Measurements from ENCODE around the gene PDLIM7.

Gene PDLIM7

GRCh38 chr5:177486256-177486655 is 11.1 kb downstream of the PDLIM7 start:
- TF ChIP-seq POLR2AphosphoS5 (IDR thresholded peaks at IDR 0.05; ENCODE audit: low read depth, low read length) (no peak), FOXP2 (optimal IDR thresholded peaks at IDR 0.05; ENCODE audit: borderline replicate concordance, extremely low read depth, extremely low read length, insufficient read depth) (no peak), TAF1 (IDR thresholded peaks at IDR 0.05; ENCODE audit: borderline replicate concordance, insufficient read depth, low read length) (no peak), SIN3A (IDR thresholded peaks at IDR 0.05; ENCODE audit: borderline replicate concordance, insufficient read depth, low read length) (no peak), REST (IDR thresholded peaks at IDR 0.05; ENCODE audit: insufficient read depth in 1 of 2, low read depth in 2 of 2, low read length in 2 of 2) (no peak)

- TF ChIP-seq POLR2AphosphoS5 (IDR thresholded peaks at IDR 0.05; ENCODE audit: low read depth, low read length): no peak; the same call in 1 of the 2 replicates
- TF ChIP-seq REST (IDR thresholded peaks at IDR 0.05; ENCODE audit: insufficient read depth in 1 of 2, low read depth in 2 of 2, low read length in 2 of 2): no peak
- no peak for TF ChIP-seq TAF1 (IDR thresholded peaks at IDR 0.05; ENCODE audit: borderline replicate concordance, insufficient read depth, low read length)
- no peak for TF ChIP-seq FOXP2 (optimal IDR thresholded peaks at IDR 0.05; ENCODE audit: borderline replicate concordance, extremely low read depth, extremely low read length, insufficient read depth)
- TF ChIP-seq SIN3A (IDR thresholded peaks at IDR 0.05; ENCODE audit: borderline replicate concordance, insufficient read depth, low read length): no peak
Measured at GRCh38 chr5:177484902-177485549, 12.4 kb downstream of the PDLIM7 start.

GRCh38 chr5:177483994-177484901 is 13.2 kb downstream of the PDLIM7 start:
- TF ChIP-seq SIN3A (IDR thresholded peaks at IDR 0.05; ENCODE audit: borderline replicate concordance, insufficient read depth, low read length): no peak
- no peak for TF ChIP-seq REST (IDR thresholded peaks at IDR 0.05; ENCODE audit: insufficient read depth in 1 of 2, low read depth in 2 of 2, low read length in 2 of 2)
- no peak for TF ChIP-seq FOXP2 (optimal IDR thresholded peaks at IDR 0.05; ENCODE audit: borderline replicate concordance, extremely low read depth, extremely low read length, insufficient read depth)
- no peak for TF ChIP-seq POLR2AphosphoS5 (IDR thresholded peaks at IDR 0.05; ENCODE audit: low read depth, low read length)
- no peak for TF ChIP-seq TAF1 (IDR thresholded peaks at IDR 0.05; ENCODE audit: borderline replicate concordance, insufficient read depth, low read length)

- no peak for TF ChIP-seq POLR2AphosphoS5 (IDR thresholded peaks at IDR 0.05; ENCODE audit: low read depth, low read length)
- no peak for TF ChIP-seq FOXP2 (optimal IDR thresholded peaks at IDR 0.05; ENCODE audit: borderline replicate concordance, extremely low read depth, extremely low read length, insufficient read depth)
- TF ChIP-seq SIN3A (IDR thresholded peaks at IDR 0.05; ENCODE audit: borderline replicate concordance, insufficient read depth, low read length): no peak
- no peak for TF ChIP-seq REST (IDR thresholded peaks at IDR 0.05; ENCODE audit: insufficient read depth in 1 of 2, low read depth in 2 of 2, low read length in 2 of 2)
- TF ChIP-seq TAF1 (IDR thresholded peaks at IDR 0.05; ENCODE audit: borderline replicate concordance, insufficient read depth, low read length): no peak
Measured at GRCh38 chr5:177483042-177483441, 14.4 kb downstream of the PDLIM7 start.

All from PFSK-1 (cell line).